Pons (tissue), 1 donor: Measurements from ENCODE around the gene NUP58.

Experiments
- DNase-seq: peaks from one replicate; pipeline ENCODE4 v3.0.0-alpha.2; 2016; ENCODE audit warnings: low spot score

The NUP58 gene

GRCh38 chr13:25377244-25377962 is 76.0 kb downstream of the NUP58 start:
- no peak for DNase-seq

- DNase-seq, result no peak
These were observed 77.1 kb downstream of the NUP58 start for GRCh38 chr13:25378528-25378927.

- DNase-seq, result no peak
These were observed 77.6 kb downstream of the NUP58 start for GRCh38 chr13:25379011-25379410.

- no peak for DNase-seq
These were observed 78.7 kb downstream of the NUP58 start for GRCh38 chr13:25380082-25380481.

GRCh38 chr13:25380741-25381324 is 79.4 kb downstream of the NUP58 start:
- no peak for DNase-seq

- DNase-seq, result no peak
These were observed 83.5 kb downstream of the NUP58 start for GRCh38 chr13:25384758-25385410.

GRCh38 chr13:25391932-25392331 is 90.5 kb downstream of the NUP58 start:
- no peak for DNase-seq
